ENCODE results near the gene STEAP3.
"Not testable (repeated sequence)": the region's sequence is repeated elsewhere in the genome, so short reads cannot be mapped to it uniquely, and the experiment has no call there.

STEAP3 gene

DNA sequence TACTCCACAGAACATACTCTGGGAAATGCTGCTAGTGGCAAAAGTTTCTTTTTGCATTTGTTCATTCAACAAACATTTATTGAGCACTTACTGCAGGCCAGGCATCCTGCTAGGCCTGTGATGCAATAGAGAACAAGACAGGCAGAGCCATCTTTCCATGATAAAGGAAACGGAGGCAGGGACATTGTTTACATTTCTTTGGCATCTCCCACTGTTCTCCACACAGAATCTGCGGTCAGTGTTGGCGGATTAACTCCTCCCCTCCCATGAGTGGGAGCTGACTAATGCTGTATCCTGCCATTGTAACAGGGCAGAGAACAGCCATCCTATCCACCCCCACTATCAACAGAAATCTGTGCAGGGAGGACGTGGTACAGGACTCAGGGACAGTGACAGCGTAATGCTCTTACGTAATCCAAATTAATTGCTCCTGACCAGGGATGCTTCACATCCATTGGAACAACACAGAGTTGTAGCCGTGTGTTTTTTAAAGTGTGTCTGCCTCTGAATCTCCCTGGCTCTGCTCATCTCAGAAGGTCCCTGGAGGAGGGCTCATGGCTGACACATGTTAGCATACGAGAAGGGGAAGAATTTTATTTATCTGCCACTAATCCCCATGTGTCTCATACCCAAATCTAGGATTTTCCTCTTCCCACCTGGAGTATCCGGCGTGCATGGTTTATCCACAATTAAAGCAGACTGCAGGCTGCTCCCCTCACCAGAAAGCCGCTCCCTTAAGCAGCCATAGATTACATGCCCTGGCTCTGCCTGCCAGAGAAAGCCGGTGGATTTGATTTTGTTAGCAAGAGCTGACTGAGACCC, 32.3 kb downstream of the STEAP3 start:
- peak; percentile 97 for DNase-seq (ENCODE audit: low read depth)
- no peak overlapping the region for H3K4me3 ChIP-seq (ENCODE audit: low read depth, low read length)

- no peak for DNase-seq (ENCODE audit: low read depth)
- no peak overlapping the region for H3K4me3 ChIP-seq (ENCODE audit: low read depth, low read length)
Measured at GRCh38 chr2:119256582-119256921, 32.9 kb downstream of the STEAP3 start.

DNA sequence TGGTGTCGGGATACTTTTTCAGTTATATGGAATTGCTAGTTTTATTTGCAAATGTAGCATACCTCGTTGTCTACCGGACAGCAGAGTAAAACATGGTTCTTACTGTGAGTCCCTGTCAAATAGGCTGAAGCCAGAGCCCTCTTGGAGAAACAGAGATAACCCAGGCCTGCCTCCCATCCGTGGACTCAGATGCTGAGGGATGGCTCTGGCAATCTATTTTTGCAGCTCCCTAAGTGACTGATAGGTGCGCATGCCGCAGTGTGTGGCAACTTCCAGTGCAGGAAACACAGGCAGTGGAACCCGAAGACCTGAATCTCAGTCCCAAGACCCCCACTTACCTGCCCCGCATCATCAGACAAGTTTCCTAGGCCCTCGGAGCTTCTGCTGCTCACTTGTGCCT, 33.6 kb downstream of the STEAP3 start:
- DNase-seq (ENCODE audit: low read depth): no peak

GRCh38 chr2:119259296-119259860, 35.7 kb downstream of the STEAP3 start:
- no peak for DNase-seq (ENCODE audit: low read depth)
- no peak overlapping the region for H3K4me3 ChIP-seq (ENCODE audit: low read depth, low read length)

More for the DNA sequence above, 33.6 kb downstream of the STEAP3 start:
- no peak overlapping the region for H3K4me3 ChIP-seq (ENCODE audit: low read depth, low read length)

GRCh38 chr2:119260646-119261492, 37.2 kb downstream of the STEAP3 start:
- no peak overlapping the region for H3K4me3 ChIP-seq (ENCODE audit: low read depth, low read length)
- no peak for DNase-seq (ENCODE audit: low read depth)

GRCh38 chr2:119261493-119262225, 38.0 kb downstream of the STEAP3 start:
- no peak for DNase-seq (ENCODE audit: low read depth)
- H3K4me3 ChIP-seq (ENCODE audit: low read depth, low read length): no peak overlapping the region

DNA sequence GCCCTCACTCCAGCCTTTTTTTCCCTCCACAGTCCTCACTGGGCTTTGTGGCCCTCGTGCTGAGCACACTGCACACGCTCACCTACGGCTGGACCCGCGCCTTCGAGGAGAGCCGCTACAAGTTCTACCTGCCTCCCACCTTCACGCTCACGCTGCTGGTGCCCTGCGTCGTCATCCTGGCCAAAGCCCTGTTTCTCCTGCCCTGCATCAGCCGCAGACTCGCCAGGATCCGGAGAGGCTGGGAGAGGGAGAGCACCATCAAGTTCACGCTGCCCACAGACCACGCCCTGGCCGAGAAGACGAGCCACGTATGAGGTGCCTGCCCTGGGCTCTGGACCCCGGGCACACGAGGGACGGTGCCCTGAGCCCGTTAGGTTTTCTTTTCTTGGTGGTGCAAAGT, 39.4 kb downstream of the STEAP3 start:
- DNase-seq (ENCODE audit: low read depth): no peak
- no peak overlapping the region for H3K4me3 ChIP-seq (ENCODE audit: low read depth, low read length)

DNA sequence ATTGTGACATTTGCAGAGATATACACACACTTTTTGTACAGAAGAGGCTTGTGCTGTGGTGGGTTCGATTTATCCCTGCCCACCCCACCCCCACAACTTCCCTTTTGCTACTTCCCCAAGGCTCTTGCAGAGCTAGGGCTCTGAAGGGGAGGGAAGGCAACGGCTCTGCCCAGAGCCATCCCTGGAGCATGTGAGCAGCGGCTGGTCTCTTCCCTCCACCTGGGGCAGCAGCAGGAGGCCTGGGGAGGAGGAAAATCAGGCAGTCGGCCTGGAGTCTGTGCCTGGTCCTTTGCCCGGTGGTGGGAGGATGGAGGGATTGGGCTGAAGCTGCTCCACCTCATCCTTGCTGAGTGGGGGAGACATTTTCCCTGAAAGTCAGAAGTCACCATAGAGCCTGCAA, 40.0 kb downstream of the STEAP3 start:
- H3K4me3 ChIP-seq (ENCODE audit: low read depth, low read length): no peak overlapping the region
- DNase-seq (ENCODE audit: low read depth): no peak

DNA sequence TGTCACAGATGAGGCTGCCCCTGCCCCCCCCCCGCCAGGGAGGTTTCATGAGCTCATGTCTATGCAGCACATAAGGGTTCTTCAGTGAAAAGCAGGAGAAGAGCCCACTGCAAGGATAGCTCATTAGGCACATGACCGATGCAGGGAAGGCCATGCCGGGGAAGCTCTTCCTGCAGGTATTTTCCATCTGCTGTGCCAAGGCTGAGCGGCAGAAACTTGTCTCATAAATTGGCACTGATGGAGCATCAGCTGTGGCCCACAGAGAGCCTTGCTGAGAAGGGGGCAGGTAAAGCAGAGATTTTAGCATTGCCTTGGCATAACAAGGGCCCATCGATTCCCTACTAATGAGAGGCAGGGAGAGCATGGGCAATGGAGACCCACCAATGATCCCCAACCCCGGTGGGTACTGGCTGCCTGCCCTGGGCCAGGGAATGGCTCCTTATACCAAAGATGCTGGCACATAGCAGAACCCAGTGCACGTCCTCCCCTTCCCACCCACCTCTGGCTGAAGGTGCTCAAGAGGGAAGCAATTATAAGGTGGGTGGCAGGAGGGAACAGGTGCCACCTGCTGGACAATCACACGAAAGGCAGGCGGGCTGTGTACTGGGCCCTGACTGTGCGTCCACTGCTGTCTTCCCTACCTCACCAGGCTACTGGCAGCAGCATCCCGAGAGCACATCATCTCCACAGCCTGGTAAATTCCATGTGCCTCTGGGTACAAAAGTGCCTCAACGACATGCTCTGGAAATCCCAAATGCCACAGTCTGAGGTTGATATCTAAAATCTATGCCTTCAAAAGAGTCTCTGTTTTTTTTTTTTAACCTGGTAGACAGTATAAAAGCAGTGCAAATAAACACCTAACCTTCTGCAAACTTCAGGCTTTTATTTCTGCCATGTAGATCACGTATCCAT, 41.4 kb downstream of the STEAP3 start:
- DNase-seq (ENCODE audit: low read depth): no peak
- H3K4me3 ChIP-seq (ENCODE audit: low read depth, low read length): no peak overlapping the region

DNA sequence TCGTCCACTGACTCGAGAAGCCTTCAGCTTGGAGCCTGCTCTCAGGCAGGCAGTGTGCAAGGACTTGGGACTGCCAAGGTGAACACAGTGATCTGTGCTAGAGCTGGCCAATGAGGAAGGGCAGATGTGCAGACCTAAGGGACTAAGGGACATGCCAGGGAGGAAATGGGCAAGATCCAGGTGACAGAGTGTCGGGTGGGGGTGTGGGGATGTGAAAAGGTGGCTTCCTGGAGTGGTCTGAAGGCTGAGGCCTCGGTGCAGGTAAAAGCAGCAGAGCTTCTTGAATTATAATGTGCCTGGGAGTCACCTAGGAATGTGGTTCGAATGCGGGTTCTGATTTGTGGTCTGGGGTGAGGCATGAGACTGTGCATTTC, 42.0 kb downstream of the STEAP3 start:
- DNase-seq (ENCODE audit: low read depth): no peak
- H3K4me3 ChIP-seq (ENCODE audit: low read depth, low read length): no peak overlapping the region

DNA sequence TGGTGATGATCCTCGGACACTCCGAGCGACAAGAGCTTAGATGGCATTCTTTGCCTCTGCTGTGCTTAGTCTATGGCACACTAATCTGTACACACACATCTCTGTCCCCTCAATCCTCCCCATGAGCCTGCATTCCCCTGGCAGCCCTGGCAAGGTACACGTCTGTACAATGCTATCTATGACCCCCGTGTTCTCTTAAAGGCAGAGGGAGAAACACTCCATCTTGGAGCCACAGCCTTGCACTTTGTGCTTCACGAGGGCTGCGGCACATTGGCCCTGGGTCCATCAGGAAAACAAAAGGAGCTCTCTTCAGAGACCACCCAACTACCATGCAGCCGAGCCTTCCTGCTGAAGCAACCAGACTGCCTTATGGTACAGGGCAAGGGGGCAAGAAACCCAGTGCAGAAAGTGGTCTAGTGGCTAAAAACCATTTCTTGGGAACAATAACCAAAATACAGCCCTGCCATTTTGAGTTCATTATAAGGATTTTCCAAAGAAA, 42.5 kb downstream of the STEAP3 start:
- no peak overlapping the region for H3K4me3 ChIP-seq (ENCODE audit: low read depth, low read length)
- DNase-seq (ENCODE audit: low read depth): no peak

- H3K4me3 ChIP-seq (ENCODE audit: low read depth, low read length): no peak overlapping the region
- no peak for DNase-seq (ENCODE audit: low read depth)
Measured at GRCh38 chr2:119267604-119268003, 44.0 kb downstream of the STEAP3 start.

- DNase-seq (ENCODE audit: low read depth): no peak
Measured at GRCh38 chr2:119276864-119277263, 53.2 kb downstream of the STEAP3 start.

DNA sequence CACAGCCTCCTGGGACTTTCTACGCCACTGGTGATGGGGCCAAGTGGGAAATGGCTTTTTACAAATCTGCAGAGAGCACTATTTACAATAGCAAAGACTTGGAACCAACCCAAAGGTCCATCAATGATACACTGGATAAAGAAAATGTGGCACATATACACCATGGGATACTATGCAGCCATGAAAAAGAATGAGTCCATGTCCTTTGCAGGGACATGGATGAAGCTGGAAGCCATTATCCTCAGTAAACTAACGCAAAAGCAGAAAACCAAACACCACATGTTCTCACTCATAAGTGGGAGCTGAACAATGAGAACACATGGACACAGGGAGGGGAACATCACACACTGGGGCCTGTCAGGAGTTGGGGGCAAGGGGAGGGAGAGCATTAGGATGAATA, 54.8 kb downstream of the STEAP3 start:
- H3K4me3 ChIP-seq (ENCODE audit: low read depth, low read length); DNase-seq (ENCODE audit: low read depth): not testable (repeated sequence)

More at GRCh38 chr2:119276864-119277263, 53.2 kb downstream of the STEAP3 start:
- no peak overlapping the region for H3K4me3 ChIP-seq (ENCODE audit: low read depth, low read length)

GRCh38 chr2:119278946-119279345, 55.3 kb downstream of the STEAP3 start:
- H3K4me3 ChIP-seq (ENCODE audit: low read depth, low read length): no peak overlapping the region
- no peak for DNase-seq (ENCODE audit: low read depth)

- no peak for DNase-seq (ENCODE audit: low read depth)
- no peak overlapping the region for H3K4me3 ChIP-seq (ENCODE audit: low read depth, low read length)
Measured at GRCh38 chr2:119279666-119280065, 56.0 kb downstream of the STEAP3 start.

DNA sequence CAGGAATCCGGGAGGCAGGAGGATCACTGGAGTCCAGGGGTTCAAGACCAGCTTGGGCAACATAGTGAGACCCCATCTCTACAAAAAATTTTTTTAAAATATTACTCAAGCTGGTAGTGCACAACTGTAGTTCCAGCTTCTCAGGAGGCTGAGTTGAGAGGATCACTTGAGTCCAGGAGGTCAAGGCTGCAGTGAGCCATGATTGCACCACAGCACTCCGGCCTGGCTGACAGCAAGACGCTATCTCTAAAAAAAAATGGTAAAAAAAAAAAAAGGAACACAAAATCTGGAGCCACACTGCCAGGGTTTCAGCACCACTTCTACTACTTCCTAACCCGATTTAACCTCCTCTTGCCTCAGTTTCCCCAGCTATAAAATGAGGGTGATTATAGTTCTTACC, 57.0 kb downstream of the STEAP3 start:
- DNase-seq (ENCODE audit: low read depth): no peak
- no peak overlapping the region for H3K4me3 ChIP-seq (ENCODE audit: low read depth, low read length)

- no peak overlapping the region for H3K4me3 ChIP-seq (ENCODE audit: low read depth, low read length)
- no peak for DNase-seq (ENCODE audit: low read depth)
Measured at GRCh38 chr2:119282146-119282995, 58.7 kb downstream of the STEAP3 start.

Measured in skeletal muscle cell (primary cell).